ENCODE results near the gene LZTS3.
"Not testable (repeated sequence)": the region's sequence is repeated elsewhere in the genome, so short reads cannot be mapped to it uniquely, and the experiment has no call there.

The LZTS3 gene

GRCh38 chr20:3172933-3173609 is at the start of gene LZTS3:
TSS of gene LZTS3 (minus strand) at chr20:3173549. CDS start at chr20:3167163, 6,386 bp downstream.
- DNase-seq = peak; percentile 21 to 66

- no peak for DNase-seq
Measured at GRCh38 chr20:3221398-3222226, 48.3 kb upstream of the LZTS3 start.

GRCh38 chr20:3218307-3218988 is 45.1 kb upstream of the LZTS3 start:
- DNase-seq = peak; percentile 30 to 31

GRCh38 chr20:3215359-3215917 is 42.1 kb upstream of the LZTS3 start:
- not testable (repeated sequence) for DNase-seq

- DNase-seq = no peak
Measured at GRCh38 chr20:3213226-3213625, 39.9 kb upstream of the LZTS3 start.

GRCh38 chr20:3210346-3210745 is 37.0 kb upstream of the LZTS3 start:
- DNase-seq = no peak

- DNase-seq = no peak
Measured at GRCh38 chr20:3209946-3210317, 36.6 kb upstream of the LZTS3 start.

- peak; percentile 7 to 42 for DNase-seq
Measured at GRCh38 chr20:3209257-3209945, 36.1 kb upstream of the LZTS3 start, which contains the start of gene ITPA. TSS of gene ITPA (plus strand) at chr20:3209498. CDS start at chr20:3209552, 54 bp downstream.

- DNase-seq = peak; percentile 10 to 27
Measured at GRCh38 chr20:3208786-3209256, 35.5 kb upstream of the LZTS3 start.

GRCh38 chr20:3204124-3204794 is 30.9 kb upstream of the LZTS3 start, which contains the start of gene DDRGK1:
TSS of gene DDRGK1 (minus strand) at chr20:3204682. CDS start at chr20:3204627, 55 bp downstream.
- DNase-seq = peak; percentile 86 to 92

GRCh38 chr20:3203315-3204123 is 30.2 kb upstream of the LZTS3 start:
- no peak for DNase-seq

GRCh38 chr20:3202965-3203314 is 29.6 kb upstream of the LZTS3 start:
- no peak for DNase-seq

- DNase-seq = no peak
Measured at GRCh38 chr20:3199976-3200755, 26.8 kb upstream of the LZTS3 start.

- no peak for DNase-seq
Measured at GRCh38 chr20:3199206-3199605, 25.9 kb upstream of the LZTS3 start.

GRCh38 chr20:3195590-3196237 is 22.4 kb upstream of the LZTS3 start:
- DNase-seq = no peak

- DNase-seq = no peak
Measured at GRCh38 chr20:3194617-3195280, 21.4 kb upstream of the LZTS3 start.

- no peak for DNase-seq
Measured at GRCh38 chr20:3193806-3194616, 20.7 kb upstream of the LZTS3 start.

Data from bone marrow (tissue), 2 donors.